Measurements from ENCODE around the gene SEC14L5.

DNA sequence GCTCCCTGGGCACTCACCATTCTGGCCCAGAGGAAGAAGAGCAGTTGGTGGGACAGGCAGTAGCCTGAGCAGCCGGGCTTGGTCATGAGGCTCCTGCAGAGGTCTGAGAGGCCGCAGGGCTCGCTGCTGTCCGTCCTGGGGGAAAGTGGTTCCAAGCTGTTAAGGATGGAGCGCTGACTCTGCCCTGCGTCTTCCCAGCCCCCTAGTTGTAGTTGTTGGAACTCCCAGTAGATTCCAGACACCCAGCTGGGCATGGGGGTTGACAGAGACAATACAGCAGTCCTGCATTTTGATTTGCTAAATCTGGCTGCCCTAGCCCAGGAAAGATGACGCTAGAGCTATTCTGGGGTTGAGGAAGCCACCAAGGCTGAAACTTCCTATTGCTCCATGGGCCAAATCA is 100.3 kb downstream of the SEC14L5 start:
- no peak for TF ChIP-seq MAZ (IDR thresholded peaks at IDR 0.05; ENCODE audit: borderline replicate concordance, low read depth, low read length)
- no peak for TF ChIP-seq POLR2A (IDR thresholded peaks at IDR 0.05; ENCODE audit: low read depth, low read length)
- TF ChIP-seq FOS (IDR thresholded peaks at IDR 0.05; ENCODE audit: low read depth, low read length) = no peak
- TF ChIP-seq, protein P1, sequence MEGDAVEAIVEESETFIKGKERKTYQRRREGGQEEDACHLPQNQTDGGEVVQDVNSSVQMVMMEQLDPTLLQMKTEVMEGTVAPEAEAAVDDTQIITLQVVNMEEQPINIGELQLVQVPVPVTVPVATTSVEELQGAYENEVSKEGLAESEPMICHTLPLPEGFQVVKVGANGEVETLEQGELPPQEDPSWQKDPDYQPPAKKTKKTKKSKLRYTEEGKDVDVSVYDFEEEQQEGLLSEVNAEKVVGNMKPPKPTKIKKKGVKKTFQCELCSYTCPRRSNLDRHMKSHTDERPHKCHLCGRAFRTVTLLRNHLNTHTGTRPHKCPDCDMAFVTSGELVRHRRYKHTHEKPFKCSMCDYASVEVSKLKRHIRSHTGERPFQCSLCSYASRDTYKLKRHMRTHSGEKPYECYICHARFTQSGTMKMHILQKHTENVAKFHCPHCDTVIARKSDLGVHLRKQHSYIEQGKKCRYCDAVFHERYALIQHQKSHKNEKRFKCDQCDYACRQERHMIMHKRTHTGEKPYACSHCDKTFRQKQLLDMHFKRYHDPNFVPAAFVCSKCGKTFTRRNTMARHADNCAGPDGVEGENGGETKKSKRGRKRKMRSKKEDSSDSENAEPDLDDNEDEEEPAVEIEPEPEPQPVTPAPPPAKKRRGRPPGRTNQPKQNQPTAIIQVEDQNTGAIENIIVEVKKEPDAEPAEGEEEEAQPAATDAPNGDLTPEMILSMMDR (conservative IDR thresholded peaks at IDR 0.05; ENCODE audit: low read depth, low read length) = peak; percentile 23; the same call in 1 of the 2 replicates
- TF ChIP-seq SMC3 (IDR thresholded peaks at IDR 0.05; ENCODE audit: low read depth, low read length) = no peak
- TF ChIP-seq RAD21 (IDR thresholded peaks at IDR 0.05; ENCODE audit: low read length) = no peak
- no peak for TF ChIP-seq MXI1 (IDR thresholded peaks at IDR 0.05; ENCODE audit: borderline replicate concordance, low read depth, low read length)
- TF ChIP-seq, protein P2, sequence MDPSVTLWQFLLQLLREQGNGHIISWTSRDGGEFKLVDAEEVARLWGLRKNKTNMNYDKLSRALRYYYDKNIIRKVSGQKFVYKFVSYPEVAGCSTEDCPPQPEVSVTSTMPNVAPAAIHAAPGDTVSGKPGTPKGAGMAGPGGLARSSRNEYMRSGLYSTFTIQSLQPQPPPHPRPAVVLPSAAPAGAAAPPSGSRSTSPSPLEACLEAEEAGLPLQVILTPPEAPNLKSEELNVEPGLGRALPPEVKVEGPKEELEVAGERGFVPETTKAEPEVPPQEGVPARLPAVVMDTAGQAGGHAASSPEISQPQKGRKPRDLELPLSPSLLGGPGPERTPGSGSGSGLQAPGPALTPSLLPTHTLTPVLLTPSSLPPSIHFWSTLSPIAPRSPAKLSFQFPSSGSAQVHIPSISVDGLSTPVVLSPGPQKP (IDR thresholded peaks at IDR 0.05; ENCODE audit: borderline replicate concordance, low read depth, low read length) = no peak
- TF ChIP-seq BHLHE40 (IDR thresholded peaks at IDR 0.05; ENCODE audit: low read depth, low read length) = no peak
- TF ChIP-seq, protein P3, sequence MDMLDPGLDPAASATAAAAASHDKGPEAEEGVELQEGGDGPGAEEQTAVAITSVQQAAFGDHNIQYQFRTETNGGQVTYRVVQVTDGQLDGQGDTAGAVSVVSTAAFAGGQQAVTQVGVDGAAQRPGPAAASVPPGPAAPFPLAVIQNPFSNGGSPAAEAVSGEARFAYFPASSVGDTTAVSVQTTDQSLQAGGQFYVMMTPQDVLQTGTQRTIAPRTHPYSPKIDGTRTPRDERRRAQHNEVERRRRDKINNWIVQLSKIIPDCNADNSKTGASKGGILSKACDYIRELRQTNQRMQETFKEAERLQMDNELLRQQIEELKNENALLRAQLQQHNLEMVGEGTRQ (IDR thresholded peaks at IDR 0.05; ENCODE audit: low read depth, low read length) = no peak
